ENCODE results near the gene SORD. TPM values are rescaled to one million over a fixed set of nuclear protein-coding genes. Genes with fewer than 3 reads are reported as not detected.
"Not testable (repeated sequence)": the region's sequence is repeated elsewhere in the genome, so short reads cannot be mapped to it uniquely, and the experiment has no call there.

SORD gene
- total RNA-seq, 1 donor from 2014 or later, result 300 TPM

GRCh38 chr15:45064386-45064785, 41.4 kb downstream of the SORD start:
- Mint-ChIP-seq H3K36me3 (ENCODE audit: insufficient read depth) (peaks cover 41% of the 10 kb centered on the region), H3K4me3 (ENCODE audit: low read depth) (no peak overlapping the region), H3K9me3 (ENCODE audit: low read depth) (no peaks in the 10 kb centered on the region), H3K27ac (no peak overlapping the region), H3K27me3 (no peaks in the 10 kb centered on the region), H3K4me1 (ENCODE audit: low read depth) (peaks cover 8% of the 10 kb centered on the region)
- no peak for TF ChIP-seq CTCF (IDR thresholded peaks at IDR 0.05; ENCODE audit: unreplicated experiment)
- no peak for DNase-seq (ENCODE audit: low spot score, unreplicated experiment)

GRCh38 chr15:45069942-45070360, 47.0 kb downstream of the SORD start:
- H3K4me3 Mint-ChIP-seq (ENCODE audit: low read depth); H3K4me1 Mint-ChIP-seq (ENCODE audit: low read depth); H3K9me3 Mint-ChIP-seq (ENCODE audit: low read depth); H3K27ac Mint-ChIP-seq; H3K27me3 Mint-ChIP-seq; DNase-seq (ENCODE audit: low spot score, unreplicated experiment): not testable (repeated sequence)
- H3K36me3 Mint-ChIP-seq (ENCODE audit: insufficient read depth), result peaks cover 17% of the 10 kb centered on the region

- H3K27ac Mint-ChIP-seq; H3K9me3 Mint-ChIP-seq (ENCODE audit: low read depth); H3K4me1 Mint-ChIP-seq (ENCODE audit: low read depth): not testable (repeated sequence)
Measured at GRCh38 chr15:45073602-45074001, 50.6 kb downstream of the SORD start.

GRCh38 chr15:45075440-45076320, 52.7 kb downstream of the SORD start:
- H3K9me3 Mint-ChIP-seq (ENCODE audit: low read depth); H3K27me3 Mint-ChIP-seq; H3K4me1 Mint-ChIP-seq (ENCODE audit: low read depth); H3K36me3 Mint-ChIP-seq (ENCODE audit: insufficient read depth); DNase-seq (ENCODE audit: low spot score, unreplicated experiment); H3K4me3 Mint-ChIP-seq (ENCODE audit: low read depth); H3K27ac Mint-ChIP-seq: not testable (repeated sequence)

More at GRCh38 chr15:45073602-45074001, 50.6 kb downstream of the SORD start:
- not testable (repeated sequence) for H3K4me3 Mint-ChIP-seq (ENCODE audit: low read depth); DNase-seq (ENCODE audit: low spot score, unreplicated experiment); H3K36me3 Mint-ChIP-seq (ENCODE audit: insufficient read depth); H3K27me3 Mint-ChIP-seq

- not testable (repeated sequence) for H3K27ac Mint-ChIP-seq; H3K4me3 Mint-ChIP-seq (ENCODE audit: low read depth); DNase-seq (ENCODE audit: low spot score, unreplicated experiment); H3K36me3 Mint-ChIP-seq (ENCODE audit: insufficient read depth); H3K27me3 Mint-ChIP-seq; H3K9me3 Mint-ChIP-seq (ENCODE audit: low read depth); H3K4me1 Mint-ChIP-seq (ENCODE audit: low read depth)
Measured at GRCh38 chr15:45077391-45077790, 54.4 kb downstream of the SORD start.

GRCh38 chr15:45079201-45079600, 56.2 kb downstream of the SORD start:
- H3K27ac Mint-ChIP-seq; DNase-seq (ENCODE audit: low spot score, unreplicated experiment); H3K27me3 Mint-ChIP-seq; H3K36me3 Mint-ChIP-seq (ENCODE audit: insufficient read depth); H3K9me3 Mint-ChIP-seq (ENCODE audit: low read depth); H3K4me3 Mint-ChIP-seq (ENCODE audit: low read depth); H3K4me1 Mint-ChIP-seq (ENCODE audit: low read depth): not testable (repeated sequence)

GRCh38 chr15:45079628-45080246, 56.7 kb downstream of the SORD start:
- DNase-seq (ENCODE audit: low spot score, unreplicated experiment); H3K4me3 Mint-ChIP-seq (ENCODE audit: low read depth); H3K27me3 Mint-ChIP-seq; H3K4me1 Mint-ChIP-seq (ENCODE audit: low read depth); H3K27ac Mint-ChIP-seq; H3K36me3 Mint-ChIP-seq (ENCODE audit: insufficient read depth); H3K9me3 Mint-ChIP-seq (ENCODE audit: low read depth): not testable (repeated sequence)

- not testable (repeated sequence) for DNase-seq (ENCODE audit: low spot score, unreplicated experiment); H3K27me3 Mint-ChIP-seq; H3K36me3 Mint-ChIP-seq (ENCODE audit: insufficient read depth); H3K27ac Mint-ChIP-seq; H3K4me3 Mint-ChIP-seq (ENCODE audit: low read depth); H3K4me1 Mint-ChIP-seq (ENCODE audit: low read depth); H3K9me3 Mint-ChIP-seq (ENCODE audit: low read depth)
Measured at GRCh38 chr15:45080593-45080992, 57.6 kb downstream of the SORD start.

GRCh38 chr15:45082412-45082811, 59.4 kb downstream of the SORD start:
- not testable (repeated sequence) for H3K4me1 Mint-ChIP-seq (ENCODE audit: low read depth); H3K4me3 Mint-ChIP-seq (ENCODE audit: low read depth); H3K27ac Mint-ChIP-seq; H3K36me3 Mint-ChIP-seq (ENCODE audit: insufficient read depth); H3K27me3 Mint-ChIP-seq; H3K9me3 Mint-ChIP-seq (ENCODE audit: low read depth); DNase-seq (ENCODE audit: low spot score, unreplicated experiment)
